Left renal pelvis (tissue), 4 donors: Measurements from ENCODE around the gene PIAS4. TPM values are rescaled to one million over a fixed set of nuclear protein-coding genes. Genes with fewer than 3 reads are reported as not detected.

ENCODE experiments used
- DNase-seq, 4 donors: peaks; one replicate each; pipeline ENCODE4 v3.0.0-alpha.2; 2013; ENCODE audit warnings: low read depth in 4 of 4, low spot score in 3 of 4
- polyA plus RNA-seq, 4 donors: library from polyadenylated mRNA; unstranded; fragments of 120-200 nt; gene quantifications; one replicate each; pipeline ENCODE4 v1.2.1, GENCODE V29; 2013; ENCODE audit not compliant: insufficient read length in 4 of 4

The PIAS4 gene
- polyA plus RNA-seq, 4 donors = 25.4 to 37.8 (median 34.0) TPM

- no peak for DNase-seq
Measured at GRCh38 chr19:4037301-4037949, 29.9 kb downstream of the PIAS4 start.

- no peak for DNase-seq
Measured at GRCh38 chr19:4038057-4038456, 30.5 kb downstream of the PIAS4 start.

- no peak for DNase-seq
Measured at GRCh38 chr19:4038661-4039423, 31.3 kb downstream of the PIAS4 start.

GRCh38 chr19:4042064-4042730 lies 34.7 kb downstream of the PIAS4 start:
- no peak for DNase-seq

- DNase-seq = no peak
Measured at GRCh38 chr19:4042731-4043082, 35.2 kb downstream of the PIAS4 start.

- no peak for DNase-seq
Measured at GRCh38 chr19:4043401-4043800, 35.9 kb downstream of the PIAS4 start.

GRCh38 chr19:4043966-4044715 lies 36.6 kb downstream of the PIAS4 start:
- no peak for DNase-seq

GRCh38 chr19:4044990-4045465 lies 37.5 kb downstream of the PIAS4 start:
- no peak for DNase-seq

- DNase-seq = no peak
Measured at GRCh38 chr19:4045597-4046361, 38.2 kb downstream of the PIAS4 start.

GRCh38 chr19:4046362-4046691 lies 38.8 kb downstream of the PIAS4 start:
- no peak for DNase-seq

- DNase-seq = no peak
Measured at GRCh38 chr19:4046946-4047683, 39.6 kb downstream of the PIAS4 start.

GRCh38 chr19:4049432-4049831 lies 41.9 kb downstream of the PIAS4 start:
- DNase-seq = no peak

- no peak for DNase-seq
Measured at GRCh38 chr19:4051175-4052101, 43.9 kb downstream of the PIAS4 start.

GRCh38 chr19:4052114-4052992 lies 44.8 kb downstream of the PIAS4 start:
- no peak for DNase-seq

GRCh38 chr19:4052993-4053422 lies 45.5 kb downstream of the PIAS4 start:
- DNase-seq = no peak

- DNase-seq = no peak
Measured at GRCh38 chr19:4053423-4054324, 46.1 kb downstream of the PIAS4 start.
